HEK293 (cell line): ENCODE data around the gene PPP2R2B.

Experiments
- CTCF ChIP-seq: fragments of 450-650 bp; formaldehyde crosslinking; IDR thresholded peaks from 2 replicates; pipeline ENCODE4 v1.5.1; 2016; ENCODE audit warnings: missing biosample characterization, missing genetic modification characterization
- MZF1 ChIP-seq: fragments of 450-650 bp; formaldehyde crosslinking; IDR thresholded peaks from 2 replicates; pipeline ENCODE4 v1.5.1; 2017; ENCODE audit warnings: missing biosample characterization, missing genetic modification characterization, borderline replicate concordance
- REST ChIP-seq: fragments of 450-650 bp; formaldehyde crosslinking; IDR thresholded peaks from 2 replicates; pipeline ENCODE4 v1.5.1; 2016; ENCODE audit warnings: missing biosample characterization, missing genetic modification characterization
- SALL2 ChIP-seq: fragments of 450-650 bp; formaldehyde crosslinking; IDR thresholded peaks from 2 replicates; pipeline ENCODE4 v1.5.0; 2017; ENCODE audit warnings: missing biosample characterization, mild to moderate bottlenecking, missing genetic modification characterization, borderline replicate concordance
- SETDB1 ChIP-seq: IDR thresholded peaks from one replicate; pipeline ENCODE4 v1.6.1; 2017; ENCODE audit warnings: mild to moderate bottlenecking, low read length, moderate library complexity, mixed read lengths; ENCODE audit not compliant: insufficient read length
- ZEB2 ChIP-seq: fragments of 450-650 bp; formaldehyde crosslinking; IDR thresholded peaks from 2 replicates; pipeline ENCODE4 v1.5.1; 2016; ENCODE audit warnings: missing biosample characterization, missing genetic modification characterization
- ZNF350 ChIP-seq: fragments of 450-650 bp; formaldehyde crosslinking; IDR thresholded peaks from 2 replicates; pipeline ENCODE4 v1.5.0; 2017; ENCODE audit warnings: missing biosample characterization, mild to moderate bottlenecking, missing genetic modification characterization
- ZNF362 ChIP-seq: fragments of 450-650 bp; formaldehyde crosslinking; IDR thresholded peaks from 2 replicates; pipeline ENCODE4 v1.5.1; 2016; ENCODE audit warnings: missing biosample characterization, missing genetic modification characterization

- TF ChIP-seq SETDB1 (no peak), MZF1 (no peak), CTCF (tag by site-specific recombination) (no peak), REST (tag by site-specific recombination) (no peak), SALL2 (tag by site-specific recombination) (no peak), ZNF350 (tag by site-specific recombination) (no peak), ZEB2 (tag by site-specific recombination) (no peak), ZNF362 (tag by site-specific recombination) (no peak)
These were observed 116.7 kb downstream of the PPP2R2B start for GRCh38 chr5:146761811-146762210.
